ENCODE results near the gene KIAA0825.

- no peak for TF ChIP-seq LEF1 (IDR thresholded peaks at IDR 0.05; ENCODE audit: borderline replicate concordance)
- no peak for TF ChIP-seq FOXA1 (IDR thresholded peaks at IDR 0.05)
- TF ChIP-seq NFRKB (IDR thresholded peaks at IDR 0.05), result no peak
- TF ChIP-seq CTBP1 (IDR thresholded peaks at IDR 0.05; ENCODE audit: borderline replicate concordance), result no peak
- TF ChIP-seq FOXK2 (IDR thresholded peaks at IDR 0.05), result no peak
- TF ChIP-seq HDGF (IDR thresholded peaks at IDR 0.05; ENCODE audit: borderline replicate concordance), result no peak
- TF ChIP-seq FOXM1 (IDR thresholded peaks at IDR 0.05; ENCODE audit: borderline replicate concordance), result no peak
- no peak for TF ChIP-seq SP1 (IDR thresholded peaks at IDR 0.05)
- no peak for TF ChIP-seq ELF4 (IDR thresholded peaks at IDR 0.05)
- TF ChIP-seq SUZ12 (IDR thresholded peaks at IDR 0.05), result no peak
- TF ChIP-seq PKNOX1 (IDR thresholded peaks at IDR 0.05), result no peak
Measured at GRCh38 chr5:94627191-94627590, 8.8 kb upstream of the KIAA0825 start.
